GM21360 (cell line): ENCODE measurements around the gene VEGFA.

Experiments used
- ATAC-seq: cut with Tn5 transposase; IDR thresholded peaks from one replicate; pipeline ENCODE4 v1.9.1; 2021; ENCODE audit warnings: mild to moderate bottlenecking, moderate library complexity; ENCODE audit not compliant: unreplicated experiment

The VEGFA gene

DNA sequence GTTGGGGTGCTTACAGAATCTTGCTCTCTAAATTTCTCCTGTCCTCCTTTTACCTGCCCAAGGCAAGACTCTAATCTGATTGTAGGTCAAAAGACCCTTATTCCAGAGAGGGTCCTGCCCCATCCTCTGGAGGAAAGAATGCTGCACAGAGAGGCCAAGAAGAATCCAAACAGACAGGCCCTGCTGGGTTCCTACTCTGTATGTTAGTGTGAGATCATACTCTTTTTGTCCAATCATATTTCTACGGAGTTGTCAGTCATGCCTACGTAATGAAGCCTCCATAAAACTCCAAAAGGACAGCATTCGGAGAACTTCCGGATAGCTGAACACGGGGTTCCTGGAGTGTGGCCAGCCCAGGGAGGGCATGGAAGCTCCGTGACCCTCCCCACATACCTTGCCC lies 50.5 kb downstream of the VEGFA start:
- ATAC-seq, result no peak

DNA sequence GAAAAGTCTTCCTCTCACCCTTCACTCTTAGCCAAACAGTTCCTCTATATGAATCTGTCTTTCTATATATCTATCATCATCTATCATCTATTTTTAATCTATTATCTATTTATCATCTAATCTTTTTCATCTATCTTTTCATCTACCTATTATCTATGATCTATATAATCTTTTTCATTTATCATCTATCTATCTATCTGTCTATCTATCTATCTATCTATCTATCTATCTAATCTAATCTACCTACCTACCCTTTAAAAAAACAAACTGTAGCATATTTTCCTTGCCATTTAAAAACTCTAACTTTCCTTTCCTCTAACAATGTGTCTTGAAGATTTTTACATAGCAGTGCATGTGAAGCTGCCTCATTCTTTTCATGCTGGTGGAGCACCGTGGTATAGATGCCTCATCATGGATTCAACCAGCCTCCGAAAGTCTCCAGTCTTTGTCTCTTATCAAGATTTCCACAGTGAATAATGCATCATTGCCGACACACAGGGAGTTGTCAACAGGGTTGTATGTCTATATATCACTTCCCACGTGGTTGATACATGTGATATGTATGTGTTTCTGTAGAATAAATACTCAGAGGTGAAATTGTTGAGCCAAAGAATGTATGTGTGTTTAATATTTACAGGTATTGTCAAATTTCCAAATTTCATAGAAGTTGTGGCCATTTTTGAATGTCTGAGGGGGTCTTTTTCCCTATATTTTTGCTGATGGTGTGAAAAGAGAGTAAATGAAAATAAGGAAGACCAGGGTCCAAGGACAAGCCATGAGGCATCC lies 51.3 kb downstream of the VEGFA start:
- no peak for ATAC-seq

DNA sequence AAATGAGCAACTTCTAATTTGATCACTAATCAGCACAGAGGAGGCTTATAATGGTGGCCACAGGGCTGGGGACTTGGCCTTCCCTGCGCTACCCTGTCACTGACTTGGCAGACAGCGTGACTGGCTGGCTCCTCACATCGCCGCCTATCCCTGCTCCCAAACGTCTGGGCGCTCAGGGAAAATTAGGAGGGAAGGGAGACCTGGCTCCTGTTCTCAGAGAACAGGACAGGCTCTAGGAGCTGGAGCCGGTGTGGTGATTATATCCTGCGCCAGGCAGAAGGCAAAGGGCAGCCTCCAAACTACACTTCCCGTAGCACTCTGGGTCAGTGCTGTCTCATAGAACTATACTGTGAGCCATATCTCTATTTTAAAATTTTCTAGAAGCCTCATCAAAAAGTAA lies 53.4 kb downstream of the VEGFA start:
- no peak for ATAC-seq

DNA sequence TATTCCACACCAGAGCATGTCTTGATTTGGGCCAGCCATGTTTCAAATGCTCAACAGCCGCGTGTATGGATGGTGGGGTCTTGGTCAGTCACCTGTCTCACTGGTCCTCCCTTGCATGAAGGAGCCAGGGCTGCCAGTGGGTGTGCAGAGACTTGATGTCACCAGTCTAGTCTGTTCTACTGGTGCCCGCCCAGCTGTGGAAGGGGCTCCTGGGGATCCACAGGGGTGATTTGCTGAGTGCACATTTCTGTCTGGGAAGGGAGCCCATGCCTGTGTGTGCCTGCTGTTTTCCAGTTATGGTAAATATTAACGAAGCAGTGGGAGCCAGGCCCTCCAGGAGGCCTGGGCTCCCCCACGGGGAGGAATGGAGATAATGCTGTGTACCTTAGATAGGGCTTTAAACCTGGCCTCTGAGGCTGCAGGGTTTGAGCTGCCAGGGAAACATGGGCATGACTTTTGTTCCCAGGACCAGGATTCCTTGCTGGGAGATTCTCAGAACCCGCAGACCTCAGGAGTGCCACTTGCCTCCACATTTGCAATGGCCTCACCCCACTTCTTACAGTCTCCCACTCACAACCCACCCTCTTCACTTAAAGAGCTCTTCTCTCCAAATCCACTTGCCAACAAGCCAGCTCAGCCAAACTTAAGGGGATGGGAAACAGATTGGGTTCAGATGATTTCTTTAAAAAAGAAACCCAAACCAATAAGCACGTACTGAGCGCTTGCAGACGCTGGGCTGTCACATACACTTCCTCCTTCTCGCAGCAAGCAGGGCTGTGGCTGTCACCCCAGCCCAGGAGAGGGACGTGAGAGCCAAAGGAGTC lies 54.1 kb downstream of the VEGFA start:
- ATAC-seq, result no peak

DNA sequence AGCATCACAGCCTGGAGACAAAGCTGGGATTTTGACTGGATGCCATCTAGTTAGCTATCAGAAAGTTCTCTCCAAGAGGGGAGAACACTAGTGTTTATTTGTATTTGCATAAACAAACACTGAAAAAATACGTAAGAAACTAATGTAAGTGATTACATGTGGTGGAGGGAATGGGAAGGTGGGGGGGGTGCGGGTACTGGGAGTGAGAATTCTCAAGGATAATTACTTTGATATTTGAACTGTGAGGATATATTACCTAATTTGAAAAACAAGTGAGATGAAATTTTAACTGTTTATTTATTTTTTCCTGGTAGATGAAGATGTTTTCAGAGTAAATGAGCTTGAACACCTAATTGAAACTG lies 54.7 kb downstream of the VEGFA start:
- ATAC-seq, result no peak

DNA sequence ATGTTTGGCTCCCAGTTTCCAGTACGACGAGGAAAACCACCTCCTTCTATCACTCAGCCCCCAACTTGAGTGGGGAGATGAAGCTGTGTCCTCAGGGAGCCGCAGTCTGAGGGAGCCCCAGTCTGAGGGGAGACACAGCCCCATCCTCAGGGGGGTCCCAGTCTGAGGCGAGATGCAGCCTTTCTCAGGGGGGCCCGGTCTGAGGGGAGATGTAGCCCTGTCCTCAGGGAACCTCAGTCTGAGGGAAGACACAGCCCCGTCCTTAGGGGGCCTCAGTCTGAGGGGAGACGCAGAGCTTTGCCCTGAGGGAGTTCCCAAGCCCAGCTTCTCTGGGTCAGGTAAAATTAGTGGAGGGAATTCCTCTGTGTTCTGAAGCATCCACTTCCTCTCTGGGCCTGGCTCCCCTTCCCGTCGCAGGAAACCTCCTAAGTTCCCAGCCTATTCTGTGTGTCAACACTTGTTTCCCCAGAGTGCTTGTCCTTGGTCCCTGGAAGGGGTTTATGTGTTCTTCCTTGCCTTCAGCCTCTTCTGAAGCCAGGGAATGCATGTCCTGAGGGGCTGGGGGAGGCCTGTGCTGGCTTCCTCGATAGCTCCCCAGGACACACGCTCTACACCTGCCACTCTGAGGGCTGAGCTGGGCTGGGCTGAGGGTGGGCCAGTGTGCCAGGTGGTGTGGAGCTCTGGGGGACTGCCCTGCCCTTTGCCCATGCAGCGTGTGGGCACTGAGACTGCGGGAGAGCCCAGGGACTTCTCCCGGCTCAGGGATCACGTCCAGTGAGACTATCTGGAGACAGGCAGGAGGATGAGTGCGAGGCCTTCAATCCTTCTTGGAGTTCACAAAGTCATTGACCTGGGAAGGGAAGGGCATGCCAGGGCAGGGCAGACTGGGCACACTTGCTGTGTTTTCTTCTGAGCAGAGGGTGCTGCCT lies 55.4 kb downstream of the VEGFA start:
- ATAC-seq, result no peak

DNA sequence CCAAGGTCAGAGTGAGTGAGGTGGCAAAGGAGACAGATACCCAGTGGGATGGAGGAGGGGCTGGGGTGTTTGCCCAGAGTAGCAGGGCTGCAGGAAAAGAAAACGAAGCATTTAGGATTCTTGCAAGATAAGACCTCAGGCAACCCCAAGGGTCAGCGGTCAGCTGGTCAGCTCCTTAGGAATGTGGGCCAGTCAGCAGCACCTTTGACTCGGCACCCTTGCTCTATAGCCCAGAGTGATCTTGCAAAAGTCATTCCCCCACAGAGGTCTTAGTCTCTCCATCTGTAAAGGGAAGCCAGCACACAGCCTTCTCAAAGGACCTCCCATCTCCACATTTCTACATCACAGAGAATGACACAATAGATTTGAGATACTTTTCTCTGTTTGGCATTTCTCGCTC lies 56.7 kb downstream of the VEGFA start:
- ATAC-seq, result no peak

DNA sequence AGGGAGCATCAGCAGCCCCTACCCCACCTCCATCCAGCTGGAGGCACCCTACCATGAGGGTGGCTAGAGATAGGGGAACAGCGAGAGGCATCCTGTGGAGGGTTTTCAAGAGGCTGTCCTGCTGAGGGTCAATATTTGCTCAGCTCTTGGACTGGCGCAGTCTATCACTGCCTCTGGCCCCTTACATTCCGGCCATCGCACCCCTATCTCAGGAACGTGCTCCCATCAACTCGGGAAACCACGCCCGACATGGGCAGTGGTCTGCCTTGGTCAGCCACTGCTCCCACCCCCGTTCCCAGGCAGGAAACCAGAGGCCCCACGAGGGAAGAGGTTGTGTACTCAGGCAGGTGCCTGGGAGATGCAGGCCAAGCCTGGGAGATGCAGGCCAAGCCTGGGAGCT lies 57.9 kb downstream of the VEGFA start:
- ATAC-seq, result no peak

DNA sequence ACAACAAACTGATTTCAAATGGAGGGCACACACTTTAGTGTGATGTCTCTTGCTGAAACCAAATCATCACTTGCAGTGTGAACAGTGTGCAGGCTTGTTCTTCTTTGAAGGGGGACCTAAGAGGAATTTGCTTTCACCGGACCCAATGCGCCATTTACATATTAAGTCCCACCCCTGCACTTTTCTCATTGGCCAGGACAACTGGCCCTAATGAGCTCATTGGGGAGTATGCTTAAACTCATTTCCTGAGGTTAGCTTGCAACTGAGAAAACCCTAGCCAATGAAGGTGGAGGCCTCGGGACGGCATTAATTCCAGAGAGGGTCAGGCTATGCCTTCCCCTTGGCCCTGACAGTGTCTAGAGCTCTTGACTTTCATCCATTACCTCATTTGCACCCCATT lies 58.7 kb downstream of the VEGFA start:
- no peak for ATAC-seq

GRCh38 chr6:43829470-43829869 lies 59.5 kb downstream of the VEGFA start:
- no peak for ATAC-seq

GRCh38 chr6:43830775-43831174 lies 60.8 kb downstream of the VEGFA start:
- no peak for ATAC-seq

- no peak for ATAC-seq
These were observed 61.2 kb downstream of the VEGFA start for GRCh38 chr6:43831191-43831590.

DNA sequence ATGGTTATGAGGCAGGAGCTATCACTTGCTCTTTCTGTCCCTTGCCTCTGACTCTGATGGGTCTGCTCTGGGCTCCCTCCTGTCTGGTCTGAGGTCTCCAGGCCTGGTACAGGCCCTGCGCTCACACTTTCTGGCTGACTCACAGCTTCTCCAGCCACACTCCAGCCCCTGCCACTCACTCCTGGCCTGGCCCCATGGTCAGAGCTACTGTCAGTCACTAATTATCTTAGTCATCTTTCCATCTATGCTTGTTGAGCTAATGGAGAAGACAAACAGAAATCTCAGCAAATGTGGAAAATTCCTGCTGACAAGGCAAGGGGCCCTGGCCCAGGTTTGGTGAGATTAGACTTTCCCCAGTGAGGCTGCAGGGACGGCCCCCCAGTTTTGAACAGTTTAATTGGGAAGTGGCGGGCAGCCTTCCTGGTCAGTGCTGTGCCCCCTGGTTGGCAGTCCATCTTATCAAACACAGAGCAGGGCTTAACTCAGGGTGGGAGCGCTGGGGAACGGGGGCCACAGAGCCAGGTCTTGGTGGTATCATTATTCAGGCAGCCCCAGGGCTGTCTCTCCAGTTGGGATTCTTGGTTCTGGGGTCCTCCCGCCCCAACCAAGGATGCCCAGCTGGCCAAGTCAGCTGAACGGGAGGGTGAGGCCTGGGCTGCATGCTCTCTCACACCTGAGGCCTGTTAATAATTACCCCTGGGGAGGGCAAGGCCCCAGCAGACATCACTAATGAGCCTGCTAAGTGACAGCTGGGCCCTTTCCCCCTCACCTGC lies 63.4 kb downstream of the VEGFA start:
- ATAC-seq, result no peak

DNA sequence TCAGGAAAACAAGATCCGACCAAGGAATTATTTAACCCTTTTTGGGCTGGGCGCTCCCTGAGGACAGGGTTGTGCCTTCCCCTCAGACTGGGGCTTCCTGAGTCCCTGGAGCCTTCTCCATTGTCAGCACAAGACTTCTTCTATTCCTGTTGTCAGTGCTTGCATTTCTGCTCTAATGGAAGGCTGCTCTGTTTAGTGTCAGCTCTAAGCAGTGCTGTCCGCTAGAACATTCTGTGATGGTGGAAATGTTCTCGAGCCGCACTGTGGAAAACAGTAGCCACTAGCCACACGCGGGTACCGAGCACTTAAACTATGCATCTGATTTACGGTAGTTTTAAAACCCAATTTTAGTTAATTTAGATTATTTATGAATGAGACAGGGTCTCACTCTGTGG lies 64.0 kb downstream of the VEGFA start:
- no peak for ATAC-seq

GRCh38 chr6:43834528-43835155 lies 64.6 kb downstream of the VEGFA start:
- no peak for ATAC-seq

DNA sequence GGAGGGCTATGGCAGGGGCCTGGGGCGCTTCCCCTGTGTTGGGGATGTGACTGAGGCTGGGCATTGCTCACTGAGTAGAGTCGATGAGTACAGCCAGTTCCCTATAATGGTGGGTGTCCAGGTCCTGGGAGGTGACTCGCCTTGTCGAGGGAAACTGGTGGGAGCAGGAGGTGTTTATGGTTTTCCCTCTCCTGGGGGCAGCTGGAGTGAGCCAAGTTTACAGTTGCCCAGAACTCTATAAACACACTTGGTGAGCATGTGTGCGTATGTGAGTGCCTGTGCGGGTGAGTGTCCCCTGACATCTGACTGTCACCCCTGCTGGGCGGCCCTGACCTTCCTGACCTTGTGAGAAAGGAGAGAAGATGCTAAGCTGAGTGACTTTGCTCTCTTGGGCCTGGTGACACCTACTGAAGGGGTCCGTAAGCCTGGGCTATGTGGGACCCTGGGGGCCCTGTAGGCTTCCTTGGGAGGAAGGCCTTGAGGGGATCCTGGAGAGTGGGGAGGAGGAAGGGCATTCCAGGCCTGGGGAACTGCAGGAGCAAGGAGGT lies 65.9 kb downstream of the VEGFA start:
- no peak for ATAC-seq
